Stimulated activated CD4-positive, alpha-beta T cell treated with anti-CD3 and anti-CD28 coated beads, Interleukin-15, amount 100 ng/mL, for 48 hours (primary cell): ENCODE results near the gene CDK1.
"Not testable (repeated sequence)": the region's sequence is repeated elsewhere in the genome, so short reads cannot be mapped to it uniquely, and the experiment has no call there.

Source experiments
- DNase-seq, 2 donors: peaks; one replicate each; pipeline ENCODE4 v3.0.0-alpha.2; 2020; ENCODE audit warnings: low read depth in 2 of 2

CDK1 gene

GRCh38 chr10:60816628-60817397, 38.5 kb downstream of the CDK1 start:
- no peak for DNase-seq

GRCh38 chr10:60817398-60817805, 39.1 kb downstream of the CDK1 start:
- no peak for DNase-seq

- no peak for DNase-seq
Measured at GRCh38 chr10:60818134-60818770, 40.0 kb downstream of the CDK1 start.

DNA sequence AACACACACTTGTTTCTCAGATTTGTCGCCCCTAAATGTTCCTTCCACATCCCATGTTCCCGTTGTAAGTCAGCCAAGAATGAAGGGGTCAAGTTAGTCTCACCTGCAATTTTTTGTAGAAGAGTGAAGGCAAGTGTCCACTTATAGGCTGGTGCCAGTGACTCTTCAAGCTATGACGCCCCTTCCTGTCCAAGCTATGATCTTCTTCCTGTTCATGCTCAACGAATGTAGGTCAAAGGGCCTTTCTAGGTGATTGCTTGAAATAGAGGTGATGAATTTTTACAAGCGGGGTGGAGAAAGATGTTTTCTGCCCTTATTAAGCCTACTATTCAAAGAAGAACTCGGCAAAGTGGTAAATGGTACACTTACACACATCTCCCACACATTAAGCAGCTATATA, 41.0 kb downstream of the CDK1 start:
- no peak for DNase-seq

DNA sequence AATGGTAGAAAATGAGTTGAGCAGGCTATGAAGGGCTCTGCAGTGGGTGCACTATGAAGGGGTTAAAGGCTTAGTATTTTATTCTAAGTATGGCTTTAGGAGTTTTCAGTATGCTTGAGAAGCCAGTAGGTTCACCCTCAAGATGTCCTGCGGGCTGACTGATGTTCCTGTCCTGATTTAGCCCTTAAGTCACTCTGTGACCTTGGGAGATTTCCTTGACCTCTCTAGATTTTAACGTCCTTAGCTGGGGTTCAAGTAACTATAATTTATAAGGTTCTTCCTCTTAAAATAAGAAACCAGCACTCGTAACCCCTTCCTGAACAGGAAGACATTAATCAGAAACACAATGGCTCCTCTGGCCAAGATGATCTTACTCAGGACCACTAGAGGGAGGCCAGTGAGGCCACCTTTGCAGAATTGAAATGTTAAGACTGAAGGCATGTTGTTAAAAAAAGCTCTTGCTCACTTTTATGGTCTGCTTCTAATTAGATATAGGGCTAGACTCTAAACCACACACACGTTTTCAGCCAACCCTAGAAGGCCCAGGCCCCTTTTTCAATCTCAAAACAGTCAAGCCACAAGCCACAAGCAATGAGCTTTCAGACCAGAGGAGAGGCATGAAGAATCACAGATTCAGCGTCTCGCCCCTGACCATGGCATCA, 41.9 kb downstream of the CDK1 start:
- no peak for DNase-seq

DNA sequence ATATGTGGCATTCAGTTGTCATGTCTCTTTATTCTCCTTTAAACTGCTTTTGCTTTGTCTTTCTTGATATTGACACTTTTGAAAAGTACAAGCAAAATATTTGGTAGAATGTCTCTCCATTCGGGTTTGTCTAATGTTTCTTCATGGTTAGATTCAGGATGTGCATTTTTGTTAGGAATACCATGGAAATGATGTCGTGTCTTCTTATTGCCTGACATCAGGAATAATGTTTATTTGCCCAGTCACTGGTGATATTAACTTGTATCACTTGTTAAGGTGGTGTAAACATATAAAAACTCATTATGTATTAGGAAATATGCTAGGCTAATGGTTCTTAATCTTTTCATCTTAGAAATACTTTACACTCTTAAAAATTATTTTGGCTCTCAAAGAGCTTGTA, 43.4 kb downstream of the CDK1 start:
- no peak for DNase-seq

DNA sequence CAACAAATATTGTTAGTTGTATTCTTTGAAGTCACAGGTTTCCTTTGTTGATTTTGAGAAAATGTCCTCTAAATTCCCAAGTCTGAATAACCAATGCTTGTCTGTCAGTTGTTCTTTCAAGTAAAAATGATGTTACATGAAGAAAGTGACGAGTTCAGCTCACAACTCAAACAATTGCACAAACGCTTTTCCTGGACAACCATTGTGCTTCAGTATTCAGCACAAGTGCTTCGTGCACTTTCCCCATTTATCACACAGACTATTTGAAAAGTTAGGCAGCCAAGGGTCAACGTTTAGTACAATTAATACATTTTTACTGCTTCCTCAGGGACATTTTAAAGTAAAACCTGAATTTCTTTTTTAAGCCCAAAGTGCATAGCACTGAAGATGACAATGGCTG, 44.5 kb downstream of the CDK1 start:
- DNase-seq, result no peak

DNA sequence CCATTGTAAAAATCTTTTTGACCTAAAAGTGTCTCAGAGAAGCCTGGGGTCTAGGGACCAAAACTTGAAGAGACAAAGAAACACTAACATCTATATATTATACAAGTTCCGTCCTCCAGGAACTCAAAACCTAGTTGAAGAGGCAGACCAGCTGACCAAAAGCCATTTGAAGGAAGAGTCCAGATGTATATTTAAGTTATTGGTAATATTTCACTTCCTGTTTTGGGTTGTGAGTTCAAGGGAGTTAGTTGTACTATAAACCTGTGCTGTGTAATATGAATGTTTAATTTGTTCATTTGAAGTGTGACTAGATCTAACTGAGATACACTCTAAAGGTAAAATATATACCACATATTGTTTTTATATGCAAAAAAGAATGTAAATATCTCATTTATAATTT, 45.0 kb downstream of the CDK1 start:
- DNase-seq, result no peak

DNA sequence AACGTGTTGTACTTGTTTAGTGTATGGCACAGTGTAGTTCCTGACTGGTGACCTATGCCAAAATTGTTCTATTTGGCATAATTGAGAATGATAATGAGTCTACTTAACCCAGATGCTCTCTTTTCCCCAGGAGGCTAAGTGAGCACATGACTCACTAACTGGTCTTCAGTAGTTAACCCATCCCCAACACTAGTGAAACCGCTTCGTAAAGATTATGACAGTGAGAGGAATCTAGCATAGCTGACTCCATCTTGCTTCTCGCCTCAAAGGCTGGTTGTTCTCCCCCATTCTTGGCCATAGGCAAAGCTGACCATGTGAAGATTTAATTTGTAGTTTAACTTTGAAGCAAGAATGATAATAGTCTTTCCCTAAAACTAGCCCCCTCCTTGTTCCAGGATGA, 47.2 kb downstream of the CDK1 start:
- no peak for DNase-seq

DNA sequence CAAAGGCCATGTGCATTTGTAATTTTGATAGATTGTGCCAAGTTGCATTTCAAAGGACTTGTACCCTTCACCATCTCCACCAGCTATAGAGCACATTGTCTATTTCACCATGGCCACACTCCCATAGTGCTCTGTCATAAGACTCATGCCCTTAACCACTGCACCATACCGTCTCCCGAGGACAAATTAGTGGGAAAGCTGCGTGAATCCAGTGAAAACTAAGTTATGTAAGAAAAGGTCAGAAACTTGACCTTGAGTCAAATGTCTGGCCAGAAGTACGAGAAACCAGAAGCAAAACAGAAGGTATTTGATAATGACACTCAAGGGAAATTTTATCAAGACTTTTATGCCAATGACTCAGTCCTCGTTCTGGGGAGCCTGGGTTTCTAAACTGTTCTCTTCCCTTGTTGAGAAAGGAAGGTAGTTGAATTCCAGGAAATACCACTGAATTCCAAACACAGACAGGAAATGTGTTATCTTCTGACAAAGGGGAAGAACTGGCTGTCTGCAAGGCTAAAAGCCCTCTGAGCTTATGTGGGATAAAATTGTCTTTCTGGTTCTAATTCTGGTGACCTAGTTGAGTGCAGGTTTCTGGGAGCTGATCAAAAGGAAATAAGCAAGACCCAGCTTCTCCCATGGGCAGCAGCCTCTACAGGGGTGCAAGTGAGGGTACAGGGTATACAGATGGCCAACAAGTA, 49.7 kb downstream of the CDK1 start:
- no peak for DNase-seq

DNA sequence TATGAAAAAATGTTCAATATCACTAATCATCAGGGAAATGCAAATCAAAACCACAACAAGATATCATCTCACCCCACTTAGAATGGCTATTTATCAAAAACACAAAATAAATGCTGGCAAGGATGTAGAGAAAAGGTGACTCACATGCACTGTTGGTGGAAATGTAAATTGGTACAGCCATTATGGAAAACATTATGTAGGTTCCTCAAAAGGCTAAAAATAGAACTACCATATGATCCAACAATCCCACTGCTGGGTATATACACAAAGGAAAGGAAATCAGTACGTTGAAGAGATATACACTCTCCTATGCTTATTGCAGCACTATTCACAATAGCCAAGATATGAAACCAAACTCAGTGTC, 50.2 kb downstream of the CDK1 start:
- DNase-seq, result no peak

DNA sequence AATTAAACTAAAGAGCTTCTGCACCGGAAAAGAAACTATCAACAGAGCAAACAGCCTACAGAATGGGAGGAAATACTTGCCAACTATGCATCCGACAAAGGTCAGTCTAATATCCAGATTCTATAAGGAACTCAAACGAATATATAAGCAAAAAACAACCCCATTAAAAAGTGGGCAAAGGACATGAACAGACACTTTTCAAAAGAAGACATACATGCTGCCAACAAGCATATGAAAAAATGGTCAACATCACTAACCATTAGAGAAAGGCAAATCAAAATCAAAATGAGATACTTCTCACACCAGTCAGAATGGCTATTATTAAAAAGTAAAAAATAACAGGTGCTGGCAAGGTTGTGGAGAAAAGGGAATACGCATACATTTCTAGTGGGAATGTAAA, 53.9 kb downstream of the CDK1 start:
- not testable (repeated sequence) for DNase-seq

DNA sequence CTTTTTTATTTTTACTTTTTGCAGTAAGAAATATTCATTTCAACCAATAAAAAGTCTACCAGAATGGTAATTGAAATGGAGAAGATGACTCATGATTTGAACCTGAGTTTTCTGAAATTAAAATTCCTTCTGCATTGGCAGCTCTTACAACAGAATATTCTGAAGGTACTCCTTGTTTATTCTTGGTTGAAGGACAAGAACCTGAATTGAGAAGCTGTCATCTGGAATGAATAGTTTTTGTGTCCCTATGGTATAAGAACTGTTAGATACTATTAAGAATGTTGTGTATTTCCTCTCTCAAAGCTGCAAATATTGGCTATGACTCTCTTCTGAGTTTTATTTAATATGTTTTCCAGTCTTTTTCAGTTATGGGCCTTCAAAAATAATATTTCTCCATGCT, 56.1 kb downstream of the CDK1 start:
- no peak for DNase-seq

DNA sequence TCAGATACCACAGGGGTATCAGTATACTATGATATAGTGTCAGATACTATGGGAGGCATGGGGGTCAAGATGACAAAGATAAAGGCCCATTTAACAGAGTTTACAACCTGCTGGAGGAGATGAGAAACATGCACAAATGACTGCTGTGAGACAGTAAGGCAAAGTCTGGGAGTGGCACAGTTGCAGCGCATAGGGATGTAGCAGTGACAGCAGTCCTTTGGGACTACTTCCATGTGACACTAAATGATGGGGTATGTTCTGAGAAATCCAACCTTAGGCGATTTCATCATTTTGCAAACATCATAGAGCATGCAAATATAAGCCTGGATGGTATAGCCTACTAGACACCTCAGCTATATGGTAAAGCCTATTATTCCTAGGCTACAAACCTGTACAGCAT, 56.8 kb downstream of the CDK1 start:
- DNase-seq, result no peak

- DNase-seq, result not testable (repeated sequence)
Measured at GRCh38 chr10:60841227-60841626, 62.9 kb downstream of the CDK1 start.

GRCh38 chr10:60842694-60843093, 64.4 kb downstream of the CDK1 start:
- DNase-seq, result no peak
